Prostate gland (tissue), 2 donors: ENCODE measurements around the gene PPP1R2.

Experiments used
- CTCF ChIP-seq, 4 experiments: fragments of 200-600 bp in 2 of 4; fragments of 450-650 bp in 2 of 4; sonication (generic) in 2 of 4; IDR thresholded peaks; 1 replicate in 3 of 4; 2 replicates in 1 of 4; pipeline ENCODE4 v1.5.1; 2016 to 2019; ENCODE audit warnings: antibody characterized with exemption in 4 of 4, mild to moderate bottlenecking in 2 of 4, moderate library complexity in 2 of 4
- POLR2A ChIP-seq: fragments of 450-650 bp; IDR thresholded peaks from one replicate; pipeline ENCODE4 v1.6.1; 2016; ENCODE audit warnings: antibody characterized with exemption, mild to moderate bottlenecking
- POLR2AphosphoS5 ChIP-seq: sonication (generic); formaldehyde crosslinking; IDR thresholded peaks from one replicate; pipeline ENCODE4 v1.6.1; 2017; ENCODE audit warnings: antibody characterized with exemption

DNA sequence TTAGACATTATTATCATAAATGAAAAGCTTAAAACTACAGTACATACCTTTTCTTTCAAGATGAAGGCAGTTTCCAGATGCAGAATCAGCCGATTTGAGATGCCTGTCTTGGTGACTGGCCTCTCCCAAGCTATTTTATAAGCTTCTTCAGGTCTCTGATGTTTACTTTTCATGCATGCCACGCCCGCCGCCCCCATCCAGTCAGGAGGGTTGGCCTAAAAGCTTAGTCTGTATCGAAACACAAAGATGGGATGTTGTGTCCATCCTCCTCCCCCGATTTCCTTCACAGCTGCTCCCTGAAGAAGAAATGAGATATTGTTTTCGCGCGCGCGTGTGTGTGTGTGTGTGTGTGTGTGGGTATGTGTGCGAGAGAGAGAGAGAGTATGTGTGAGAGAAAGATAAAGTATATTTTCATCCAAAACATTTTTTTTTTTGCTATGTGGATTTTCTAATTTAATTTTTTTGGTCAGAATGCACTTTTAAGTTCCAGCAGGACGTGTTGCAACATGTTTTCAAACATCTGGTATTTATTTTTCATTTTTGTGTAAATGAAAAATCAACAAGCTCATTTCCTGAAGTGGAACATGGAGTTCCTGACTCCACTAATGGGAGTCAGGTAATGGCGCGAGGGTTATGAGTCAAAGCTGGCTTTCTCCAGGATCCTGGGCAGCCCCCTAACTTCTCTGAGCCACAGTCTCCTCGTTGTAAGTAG lies 40.9 kb upstream of the PPP1R2 start, which contains the start of gene APOD:
- TF ChIP-seq CTCF (IDR thresholded peaks at IDR 0.05) (no peak), POLR2A (no peak), POLR2AphosphoS5 (no peak)
